ENCODE results near the gene CYLD.

- TF ChIP-seq ZNF560 (tag by site-specific recombination; IDR thresholded peaks at IDR 0.05; ENCODE audit: borderline replicate concordance) (no peak), CTCF (tag by site-specific recombination; IDR thresholded peaks at IDR 0.05) (no peak), ZEB2 (tag by site-specific recombination; IDR thresholded peaks at IDR 0.05) (no peak), ZBTB26 (tag by site-specific recombination; optimal IDR thresholded peaks at IDR 0.05) (no peak), ZNF133 (tag by site-specific recombination; IDR thresholded peaks at IDR 0.05) (no peak), PRDM1 (tag by site-specific recombination; IDR thresholded peaks at IDR 0.05) (no peak), ZBTB48 (tag by site-specific recombination; IDR thresholded peaks at IDR 0.05) (no peak), ZBTB7A (tag by site-specific recombination; IDR thresholded peaks at IDR 0.05; ENCODE audit: low read depth) (no peak), ZNF280D (tag by site-specific recombination; IDR thresholded peaks at IDR 0.05) (no peak), ZNF670 (tag by site-specific recombination; IDR thresholded peaks at IDR 0.05; ENCODE audit: low read depth) (no peak)
Measured at GRCh38 chr16:50831751-50832150, 89.9 kb downstream of the CYLD start.

Data from HEK293 (cell line).